SKM-1 (cell line): Measurements from ENCODE around the gene KHK.
A peak's percentile ranks its signal among the peaks of the same experiment; 100 is the strongest.

Experiments used
- DNase-seq: peaks from one replicate; lab custom pipeline; 2025; ENCODE audit not compliant: unreplicated experiment; lab: John Stamatoyannopoulos, UW

KHK gene

GRCh38 chr2:27080603-27080936 is 6.0 kb upstream of the KHK start:
- no peak for DNase-seq

GRCh38 chr2:27081984-27082772 is 4.4 kb upstream of the KHK start:
- DNase-seq, result no peak

- no peak for DNase-seq
Observed at GRCh38 chr2:27082773-27083409, 3.7 kb upstream of the KHK start.

- no peak for DNase-seq
Observed at GRCh38 chr2:27083410-27084296, 2.9 kb upstream of the KHK start.

- no peak for DNase-seq
Observed at GRCh38 chr2:27084297-27085061, 2.1 kb upstream of the KHK start.

- no peak for DNase-seq
Observed at GRCh38 chr2:27085062-27085672, 1.4 kb upstream of the KHK start.

- DNase-seq, result no peak
Observed at GRCh38 chr2:27085673-27086089, 891 bp upstream of the KHK start.

- peak; percentile 81 for DNase-seq
Observed at GRCh38 chr2:27086090-27086723, 365 bp upstream of the KHK start.

- no peak for DNase-seq
Observed at GRCh38 chr2:27087823-27088410, 1.3 kb downstream of the KHK start.

- no peak for DNase-seq
Observed at GRCh38 chr2:27088634-27089033, 2.1 kb downstream of the KHK start.

GRCh38 chr2:27089111-27089954 is 2.8 kb downstream of the KHK start:
- DNase-seq, result no peak

GRCh38 chr2:27091746-27092695 is 5.4 kb downstream of the KHK start:
- DNase-seq, result no peak

- no peak for DNase-seq
Observed at GRCh38 chr2:27092696-27093429, 6.3 kb downstream of the KHK start.

- no peak for DNase-seq
Observed at GRCh38 chr2:27093430-27094352, 7.1 kb downstream of the KHK start.

GRCh38 chr2:27094353-27094984 is 7.9 kb downstream of the KHK start:
- no peak for DNase-seq

GRCh38 chr2:27095427-27095744 is 8.8 kb downstream of the KHK start:
- no peak for DNase-seq
